Gastroesophageal sphincter (tissue), 3 donors: ENCODE results near the gene ITIH6.
"Not testable (repeated sequence)": the region's sequence is repeated elsewhere in the genome, so short reads cannot be mapped to it uniquely, and the experiment has no call there.

ENCODE experiments used
- CTCF ChIP-seq, 4 experiments: fragments of 200-600 bp in 2 of 4; fragments of 450-650 bp in 2 of 4; sonication (generic) in 1 of 4; IDR thresholded peaks; one replicate each; pipeline ENCODE4 v1.5.1; 2017 to 2019; ENCODE audit warnings: antibody characterized with exemption in 4 of 4, mild to moderate bottlenecking in 2 of 4, moderate library complexity in 2 of 4
- POLR2A ChIP-seq, 2 donors: fragments of 450-650 bp; IDR thresholded peaks; one replicate each; pipeline ENCODE4 v1.6.1; 2017; ENCODE audit warnings: antibody characterized with exemption in 2 of 2, mild to moderate bottlenecking in 2 of 2, moderate library complexity in 1 of 2
- POLR2AphosphoS5 ChIP-seq: sonication (generic); formaldehyde crosslinking; IDR thresholded peaks from one replicate; pipeline ENCODE4 v1.6.1; 2017; ENCODE audit warnings: antibody characterized with exemption

- TF ChIP-seq POLR2A (IDR thresholded peaks at IDR 0.05); CTCF (IDR thresholded peaks at IDR 0.05); POLR2AphosphoS5: not testable (repeated sequence)
Observed at GRCh38 chrX:54847700-54848099, 49.6 kb upstream of the ITIH6 start.
